HG03457 (cell line): ENCODE measurements around the gene PRCC.

Experiments
- ATAC-seq: cut with Tn5 transposase; IDR thresholded peaks from one replicate; pipeline ENCODE4 v1.9.1; 2021; ENCODE audit warnings: moderate number of reproducible peaks; ENCODE audit not compliant: unreplicated experiment

PRCC gene

DNA sequence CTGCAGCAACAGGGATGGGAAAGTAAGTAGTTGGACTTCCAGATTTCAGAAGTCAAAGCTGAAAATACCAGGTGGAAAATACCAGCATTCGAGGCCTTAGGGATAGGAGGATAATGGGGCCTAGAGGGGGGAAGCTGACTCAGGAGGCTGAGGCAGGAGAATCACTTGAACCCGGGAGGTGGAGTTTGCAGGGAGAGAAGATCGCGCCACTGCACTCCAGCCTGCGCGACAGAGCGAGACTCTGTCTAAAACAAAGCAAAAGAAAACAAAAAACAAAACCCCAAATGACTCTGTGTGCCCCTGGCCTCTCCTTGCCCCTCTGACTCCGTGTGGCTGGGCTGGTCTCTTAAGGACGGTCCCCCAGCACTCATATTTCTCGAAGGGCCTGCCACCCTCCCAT is 46.0 kb downstream of the PRCC start:
- no peak for ATAC-seq

- no peak for ATAC-seq
Measured at GRCh38 chr1:156813750-156814570, 46.6 kb downstream of the PRCC start.

- ATAC-seq = no peak
Measured at GRCh38 chr1:156814571-156815260, 47.4 kb downstream of the PRCC start.

- ATAC-seq = no peak
Measured at GRCh38 chr1:156815307-156815826, 48.0 kb downstream of the PRCC start.

GRCh38 chr1:156815961-156816422 is 48.7 kb downstream of the PRCC start:
- no peak for ATAC-seq

GRCh38 chr1:156816561-156817328 is 49.4 kb downstream of the PRCC start, which contains the start of gene SH2D2A:
TSS of gene SH2D2A (minus strand) at chr1:156816848. CDS start at chr1:156816708, 140 bp downstream.
- ATAC-seq = peak; percentile 72

DNA sequence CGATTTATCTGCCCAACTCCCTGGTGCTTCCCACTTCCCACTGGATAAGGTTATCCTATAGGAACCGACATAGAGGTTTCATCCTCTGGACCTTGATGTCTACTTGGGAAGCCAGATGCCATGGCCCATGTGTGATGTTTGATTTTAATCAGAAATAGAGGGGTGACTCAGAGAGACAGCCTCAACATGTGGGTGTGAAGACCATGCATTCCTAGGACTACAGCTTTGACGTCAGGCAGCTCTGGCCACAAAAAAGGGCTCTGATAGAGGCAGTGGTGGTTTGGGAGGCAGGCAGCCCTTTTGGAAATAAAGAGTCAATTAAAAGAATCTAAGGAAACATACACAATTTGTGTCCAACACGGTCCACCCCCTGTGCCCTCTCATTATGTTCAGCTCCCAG is 54.5 kb downstream of the PRCC start:
- ATAC-seq = no peak

DNA sequence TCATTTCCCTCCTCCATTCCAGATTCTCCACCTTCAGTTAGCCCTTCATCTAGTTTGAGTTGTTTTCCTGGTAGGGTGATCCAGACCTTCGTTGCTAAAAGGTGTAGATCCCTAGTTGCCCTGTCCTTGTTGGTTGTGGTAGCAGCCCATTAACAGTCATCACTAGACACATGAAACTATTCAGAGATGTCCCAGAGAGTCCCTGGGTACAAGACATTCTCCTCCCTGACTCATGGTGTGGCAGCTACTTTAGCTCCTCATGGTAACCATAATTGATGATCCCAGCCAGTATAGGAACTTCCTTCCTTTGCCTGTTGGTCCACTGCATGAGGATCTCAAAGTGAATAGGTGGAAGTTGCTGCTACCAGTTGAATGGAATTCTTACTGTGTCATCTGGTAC is 55.3 kb downstream of the PRCC start:
- ATAC-seq = no peak

DNA sequence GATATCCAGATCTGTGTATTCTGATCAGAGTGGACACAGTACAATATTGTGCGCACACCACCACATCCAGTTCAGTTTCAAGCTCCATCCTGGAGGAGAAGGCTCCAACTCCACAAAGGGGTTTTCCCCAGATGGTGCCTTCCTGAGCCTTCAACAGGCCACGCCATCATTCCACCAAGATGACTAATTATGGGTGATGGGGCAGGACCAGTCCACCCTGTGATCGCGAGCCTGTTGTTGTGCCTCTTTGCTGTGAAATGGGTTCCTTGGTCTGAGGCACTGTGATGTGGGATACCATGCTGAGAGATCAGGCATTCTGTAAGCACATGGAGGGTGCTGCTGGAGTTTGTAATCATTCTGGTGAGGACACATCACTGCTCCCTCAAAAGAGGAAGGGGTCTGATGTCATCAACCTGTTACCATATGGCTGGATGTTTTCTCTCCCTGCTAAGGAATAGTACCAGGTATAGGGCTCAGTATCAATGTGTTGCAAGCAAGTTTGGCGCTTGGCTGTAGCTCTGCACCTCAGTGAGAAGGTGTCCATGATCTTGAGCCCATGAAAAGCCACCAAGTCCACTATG is 56.0 kb downstream of the PRCC start:
- no peak for ATAC-seq

- ATAC-seq = no peak
Measured at GRCh38 chr1:156826630-156827029, 59.3 kb downstream of the PRCC start.

DNA sequence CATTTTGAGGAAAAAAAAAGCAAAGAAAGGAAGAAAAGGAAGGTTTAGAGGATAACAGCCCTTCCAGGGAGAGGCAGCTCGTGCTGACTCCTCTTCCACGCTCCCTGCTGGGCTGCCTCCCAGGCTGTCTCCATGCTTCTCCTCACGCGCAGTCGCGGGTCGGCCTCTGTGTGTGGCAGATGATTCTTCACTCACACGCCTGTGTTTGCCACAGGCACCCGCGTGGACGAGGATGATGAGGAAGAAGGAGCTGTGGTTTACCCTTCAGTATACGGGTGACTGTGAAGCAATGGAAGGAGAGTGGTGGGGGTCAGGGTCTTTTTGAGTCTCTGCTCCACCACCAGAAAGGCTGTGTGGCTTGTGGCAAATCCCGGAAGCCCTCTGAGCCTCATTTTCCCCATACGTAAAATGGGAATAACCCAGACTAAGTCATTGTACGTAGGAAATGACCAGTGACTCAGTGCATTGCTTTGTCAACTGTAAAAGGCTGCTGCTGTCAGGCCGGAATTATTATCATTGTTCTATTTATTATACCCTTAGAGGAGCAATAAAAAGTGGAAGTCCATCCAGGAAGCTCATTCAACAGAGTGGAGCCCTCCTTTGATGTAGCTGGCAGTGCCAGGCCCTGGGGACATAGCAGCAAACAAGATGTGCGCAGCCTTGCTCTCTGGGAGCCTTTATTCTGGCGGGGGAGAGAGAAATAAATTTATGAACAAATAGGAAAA is 61.2 kb downstream of the PRCC start:
- no peak for ATAC-seq

DNA sequence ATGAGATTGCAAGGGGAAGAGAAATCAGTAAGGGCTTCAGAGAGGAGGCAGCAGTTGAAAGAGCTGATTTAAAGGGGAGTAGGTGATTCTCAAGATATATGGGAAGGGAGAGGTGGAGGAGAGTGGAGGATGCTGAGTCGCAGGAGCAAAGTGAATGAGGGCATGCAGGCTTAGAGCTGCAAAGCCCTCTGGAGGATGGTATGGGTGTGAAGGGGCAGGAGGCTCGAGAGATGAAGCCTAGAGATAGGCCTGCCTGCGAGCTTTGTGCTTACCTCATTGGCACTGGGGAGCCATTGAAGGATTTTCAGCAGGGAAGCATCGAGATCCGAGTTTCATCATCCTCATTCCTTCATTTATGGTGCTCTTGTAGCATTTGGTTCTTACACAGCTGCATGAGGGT is 65.1 kb downstream of the PRCC start:
- no peak for ATAC-seq

DNA sequence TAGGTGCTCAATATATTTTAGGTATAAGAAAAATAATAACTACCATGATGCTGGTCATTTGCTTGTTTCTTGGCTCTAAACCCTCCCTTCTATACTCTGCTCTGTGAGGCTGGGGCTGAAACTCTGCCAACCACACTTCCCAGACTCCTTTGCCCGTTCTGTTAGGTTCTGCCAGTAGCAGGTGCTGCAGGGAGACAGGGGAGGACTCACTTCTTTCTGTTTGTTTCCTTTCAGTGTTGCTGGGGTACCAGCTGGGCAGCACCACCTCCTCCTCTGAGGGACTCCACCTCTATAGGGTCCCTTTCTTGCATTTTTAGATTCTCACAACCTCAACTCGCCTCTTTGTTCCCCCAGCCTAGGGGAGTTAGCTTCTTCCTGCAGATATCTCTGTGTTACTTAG is 66.3 kb downstream of the PRCC start:
- ATAC-seq = no peak

DNA sequence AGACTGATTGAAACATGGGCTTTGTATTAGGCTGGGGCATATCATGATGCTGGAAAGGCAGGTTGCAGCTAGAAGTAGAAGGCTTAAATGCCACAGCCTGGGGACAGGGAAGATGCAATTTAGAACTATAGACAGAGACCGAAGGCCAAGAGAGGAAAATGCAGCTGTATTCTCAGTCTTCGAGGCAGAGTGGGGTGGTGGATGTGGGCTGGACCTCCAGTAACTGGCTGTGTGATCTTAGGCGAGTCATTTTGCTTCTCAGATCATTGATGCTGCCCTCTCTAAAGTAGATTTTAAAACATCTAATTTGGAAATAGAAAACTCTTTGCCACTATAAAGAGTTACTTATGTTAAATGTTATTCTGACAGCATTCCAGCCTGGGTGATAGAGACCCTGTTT is 67.0 kb downstream of the PRCC start:
- ATAC-seq = no peak

DNA sequence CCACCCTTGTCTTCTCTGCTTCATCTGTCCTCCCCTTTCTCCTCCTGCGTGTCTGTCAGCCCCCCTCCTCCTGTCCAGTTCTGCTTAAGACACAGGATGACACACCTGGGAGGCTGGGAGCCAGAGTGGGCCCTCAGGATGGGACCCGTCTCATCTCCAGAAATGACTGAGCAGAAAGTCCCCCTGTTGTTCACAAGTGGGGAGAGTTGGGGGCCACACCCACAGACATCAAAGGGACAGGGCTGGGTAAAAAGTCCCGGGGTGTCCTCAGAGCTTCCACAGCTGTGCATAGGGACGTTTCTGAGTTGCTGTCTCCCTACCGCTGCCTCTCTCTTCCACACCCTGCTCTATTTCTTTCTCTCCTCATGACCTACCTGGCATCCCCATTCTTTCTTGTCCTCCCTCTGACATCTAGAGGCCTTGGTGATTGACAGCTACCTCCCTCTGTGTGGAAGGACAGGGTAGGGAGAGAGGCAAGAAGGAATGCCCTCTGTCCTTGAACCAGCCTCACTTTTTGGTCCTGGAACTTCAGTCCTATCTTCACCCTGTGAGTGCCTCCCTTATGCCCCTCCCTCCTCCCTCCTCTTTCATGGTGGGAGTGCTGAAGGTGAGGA is 68.8 kb downstream of the PRCC start:
- no peak for ATAC-seq

GRCh38 chr1:156836892-156837291 is 69.6 kb downstream of the PRCC start:
- no peak for ATAC-seq

DNA sequence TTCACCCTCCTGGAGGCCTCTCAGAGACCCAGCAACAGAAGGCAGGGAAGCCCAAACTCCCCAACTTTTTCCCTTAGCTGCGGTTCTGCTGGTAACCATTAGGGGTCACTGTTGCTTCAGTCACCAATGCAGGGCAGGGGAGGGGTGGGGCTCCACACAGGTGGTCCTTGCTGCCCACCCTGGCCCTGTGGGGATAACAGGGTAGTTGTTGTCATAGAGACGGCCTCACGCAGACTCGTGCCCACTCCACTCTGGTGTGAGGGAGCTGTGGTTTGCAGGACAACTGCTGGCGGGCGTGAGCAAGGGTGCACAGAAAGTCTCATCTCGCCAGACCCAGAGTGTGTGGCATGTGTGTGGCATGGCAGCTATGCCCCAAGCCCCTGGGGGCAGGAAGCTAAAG is 71.6 kb downstream of the PRCC start:
- no peak for ATAC-seq

GRCh38 chr1:156839426-156840109 is 72.2 kb downstream of the PRCC start:
- ATAC-seq = no peak

- no peak for ATAC-seq
Measured at GRCh38 chr1:156840186-156840897, 73.0 kb downstream of the PRCC start.
